ENCODE measurements around the gene STOM. TPM values are rescaled to one million over a fixed set of nuclear protein-coding genes. Genes with fewer than 3 reads are reported as not detected.

STOM gene
- total and polyA plus RNA-seq, 4 donors, result 311 to 470 (median 409) TPM

GRCh38 chr9:121367306-121368137, 2.5 kb downstream of the STOM start:
- ATAC-seq (ENCODE audit: insufficient read depth, low FRiP score), result no peak
- 20 to 25% methylated on average over 4 of the region's 4 CpGs for WGBS, 2 donors
- Histone ChIP-seq H3K9ac (ENCODE audit: insufficient read depth in 1 of 2, low read length in 2 of 2) (no peak overlapping the region), H3K4me3 (no peak overlapping the region), H3K36me3 (ENCODE audit: control insufficient read depth in 4 of 4, insufficient read depth in 4 of 4, low read length in 4 of 4) (peaks cover 0 to 2% (median 0%) of the 10 kb centered on the region in 4 donors), H3K27me3 (ENCODE audit: control insufficient read depth in 3 of 3, insufficient read depth in 3 of 3, low read length in 2 of 3) (no peaks in the 10 kb centered on the region), H3K4me1 (ENCODE audit: control insufficient read depth in 5 of 5, insufficient read depth in 5 of 5, low read length in 5 of 5) (peaks cover 9 to 82% (median 19%) of the 10 kb centered on the region in 5 donors), H3K9me3 (ENCODE audit: control insufficient read depth in 4 of 4, insufficient read depth in 3 of 4, low read length in 3 of 4) (no peaks in the 10 kb centered on the region), H3K27ac (ENCODE audit: low read depth in 1 of 2, low read length in 1 of 2) (peak overlapping the region in 1 of 2 donors; percentile 75)
- peak in 2 of 3 donors; percentile 55 to 58 for DNase-seq
- TF ChIP-seq, protein P1, sequence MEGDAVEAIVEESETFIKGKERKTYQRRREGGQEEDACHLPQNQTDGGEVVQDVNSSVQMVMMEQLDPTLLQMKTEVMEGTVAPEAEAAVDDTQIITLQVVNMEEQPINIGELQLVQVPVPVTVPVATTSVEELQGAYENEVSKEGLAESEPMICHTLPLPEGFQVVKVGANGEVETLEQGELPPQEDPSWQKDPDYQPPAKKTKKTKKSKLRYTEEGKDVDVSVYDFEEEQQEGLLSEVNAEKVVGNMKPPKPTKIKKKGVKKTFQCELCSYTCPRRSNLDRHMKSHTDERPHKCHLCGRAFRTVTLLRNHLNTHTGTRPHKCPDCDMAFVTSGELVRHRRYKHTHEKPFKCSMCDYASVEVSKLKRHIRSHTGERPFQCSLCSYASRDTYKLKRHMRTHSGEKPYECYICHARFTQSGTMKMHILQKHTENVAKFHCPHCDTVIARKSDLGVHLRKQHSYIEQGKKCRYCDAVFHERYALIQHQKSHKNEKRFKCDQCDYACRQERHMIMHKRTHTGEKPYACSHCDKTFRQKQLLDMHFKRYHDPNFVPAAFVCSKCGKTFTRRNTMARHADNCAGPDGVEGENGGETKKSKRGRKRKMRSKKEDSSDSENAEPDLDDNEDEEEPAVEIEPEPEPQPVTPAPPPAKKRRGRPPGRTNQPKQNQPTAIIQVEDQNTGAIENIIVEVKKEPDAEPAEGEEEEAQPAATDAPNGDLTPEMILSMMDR (IDR thresholded peaks at IDR 0.05; ENCODE audit: control extremely low read depth, extremely low read depth), result no peak

DNA sequence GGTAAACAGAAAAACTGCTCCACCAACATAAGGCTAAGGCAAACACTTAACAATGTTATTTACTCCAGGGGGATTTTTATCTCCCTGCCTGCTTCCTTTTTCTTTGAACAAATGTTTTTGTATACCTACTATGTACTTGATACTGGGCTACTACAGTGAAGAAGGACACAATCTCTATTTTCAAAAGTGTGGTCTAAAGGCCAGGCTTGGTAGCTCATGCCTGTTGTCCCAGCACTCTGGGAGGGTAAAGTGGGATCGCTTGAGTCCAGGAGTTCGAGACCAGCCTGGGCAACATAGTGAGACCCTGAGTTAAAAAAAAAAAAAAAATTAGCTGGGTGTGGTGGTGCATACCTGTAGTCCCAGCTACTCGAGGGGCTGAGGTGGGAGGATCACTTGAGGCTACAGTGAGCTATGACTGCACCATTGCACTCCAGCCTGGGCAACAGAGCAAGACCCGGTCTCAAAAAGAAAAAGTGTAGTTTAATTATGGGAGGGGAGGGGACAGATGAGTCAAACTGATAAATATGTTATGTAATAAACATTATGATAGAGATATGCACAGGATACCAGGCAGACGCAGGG, 3.3 kb downstream of the STOM start:
- no peak overlapping the region for H3K9ac ChIP-seq (ENCODE audit: insufficient read depth in 1 of 2, low read length in 2 of 2)
- WGBS, 2 donors, result 61 to 80% methylated on average over 5 of the region's 5 CpGs
- no peak for DNase-seq
- no peaks in the 10 kb centered on the region for H3K9me3 ChIP-seq (ENCODE audit: control insufficient read depth in 4 of 4, insufficient read depth in 3 of 4, low read length in 3 of 4)
- H3K4me3 ChIP-seq, result no peak overlapping the region
- H3K27ac ChIP-seq (ENCODE audit: low read depth in 1 of 2, low read length in 1 of 2), result peak overlapping the region in 1 of 2 donors; percentile 70
- TF ChIP-seq, protein P1 (IDR thresholded peaks at IDR 0.05; ENCODE audit: control extremely low read depth, extremely low read depth), result no peak
- H3K4me1 ChIP-seq (ENCODE audit: control insufficient read depth in 5 of 5, insufficient read depth in 5 of 5, low read length in 5 of 5), result peaks cover 7 to 82% (median 21%) of the 10 kb centered on the region in 5 donors
- H3K27me3 ChIP-seq (ENCODE audit: control insufficient read depth in 3 of 3, insufficient read depth in 3 of 3, low read length in 2 of 3), result no peaks in the 10 kb centered on the region
- peaks cover 0 to 2% (median 0%) of the 10 kb centered on the region in 4 donors for H3K36me3 ChIP-seq (ENCODE audit: control insufficient read depth in 4 of 4, insufficient read depth in 4 of 4, low read length in 4 of 4)
- no peak for ATAC-seq (ENCODE audit: insufficient read depth, low FRiP score)

DNA sequence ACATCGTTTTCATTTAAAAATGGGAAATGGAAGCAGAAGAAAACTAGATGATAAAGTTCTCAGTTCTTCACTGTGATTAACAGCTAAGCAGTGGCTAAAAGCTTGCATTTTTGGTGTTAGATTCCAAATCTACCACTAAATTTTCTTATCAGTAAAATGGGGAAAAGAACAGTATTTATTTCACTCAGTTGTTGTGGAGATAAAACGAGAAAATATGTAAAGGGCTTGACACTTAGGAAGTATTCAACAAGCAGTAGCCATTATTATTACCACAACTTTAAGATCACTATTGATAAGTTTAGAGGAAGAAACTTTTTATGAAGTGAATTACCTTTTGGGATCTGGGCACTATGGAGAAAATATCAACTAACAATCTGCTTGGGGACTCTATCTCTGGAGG, 4.5 kb downstream of the STOM start:
- WGBS, 2 donors, result 18 to 35% methylated on average over 2 of the region's 2 CpGs
- ATAC-seq (ENCODE audit: insufficient read depth, low FRiP score), result no peak
- no peak for DNase-seq
- no peak overlapping the region for H3K9ac ChIP-seq (ENCODE audit: insufficient read depth in 1 of 2, low read length in 2 of 2)
- no peak overlapping the region for H3K27ac ChIP-seq (ENCODE audit: low read depth in 1 of 2, low read length in 1 of 2)
- TF ChIP-seq, protein P1 (IDR thresholded peaks at IDR 0.05; ENCODE audit: control extremely low read depth, extremely low read depth), result no peak
- peaks cover 0 to 2% (median 0%) of the 10 kb centered on the region in 4 donors for H3K36me3 ChIP-seq (ENCODE audit: control insufficient read depth in 4 of 4, insufficient read depth in 4 of 4, low read length in 4 of 4)
- H3K4me3 ChIP-seq, result no peak overlapping the region
- no peaks in the 10 kb centered on the region for H3K27me3 ChIP-seq (ENCODE audit: control insufficient read depth in 3 of 3, insufficient read depth in 3 of 3, low read length in 2 of 3)
- H3K4me1 ChIP-seq (ENCODE audit: control insufficient read depth in 5 of 5, insufficient read depth in 5 of 5, low read length in 5 of 5), result peaks cover 3 to 81% (median 29%) of the 10 kb centered on the region in 5 donors
- no peaks in the 10 kb centered on the region for H3K9me3 ChIP-seq (ENCODE audit: control insufficient read depth in 4 of 4, insufficient read depth in 3 of 4, low read length in 3 of 4)
